ENCODE measurements around the gene CEP131. TPM values are rescaled to one million over a fixed set of nuclear protein-coding genes. Genes with fewer than 3 reads are reported as not detected.

Gene CEP131
- total RNA-seq, 4 donors from 2014 or later = 5.5 to 8.1 (median 6.0) TPM

- intact Hi-C loops (cut with DNase I) = no loop called here
- no peaks in the 10 kb centered on the region for H3K9me3 ChIP-seq
- peaks cover 0 to 25% (median 0%) of the 10 kb centered on the region in 3 donors for H3K36me3 ChIP-seq
- WGBS, 2 donors = 93% methylated on average over 3 of the region's 7 CpGs; no CpG with 5 or more reads in 1 of the 2 donors
- TF ChIP-seq POLR2A (IDR thresholded peaks at IDR 0.05) (no peak), CTCF (IDR thresholded peaks at IDR 0.05) (no peak)
- peaks cover 0 to 6% (median 0%) of the 10 kb centered on the region in 3 donors for H3K4me1 ChIP-seq
- no peak for DNase-seq
- peaks cover 0 to 17% (median 0%) of the 10 kb centered on the region in 4 donors for H3K27me3 ChIP-seq
- no peak overlapping the region for H3K4me3 ChIP-seq
- no peak overlapping the region for H3K27ac ChIP-seq
Observed at GRCh38 chr17:81189016-81189415, 33.7 kb downstream of the CEP131 start.

- DNase-seq = no peak
- H3K4me1 ChIP-seq = peaks cover 0 to 6% (median 0%) of the 10 kb centered on the region in 3 donors
- H3K9me3 ChIP-seq = no peaks in the 10 kb centered on the region
- H3K27ac ChIP-seq = no peak overlapping the region
- H3K36me3 ChIP-seq = peaks cover 0 to 25% (median 0%) of the 10 kb centered on the region in 3 donors
- intact Hi-C loops (cut with DNase I) = no loop called here
- no peak overlapping the region for H3K4me3 ChIP-seq
- 100% methylated on average over 3 of the region's 12 CpGs; no CpG with 5 or more reads in 1 of the 2 donors for WGBS, 2 donors
- H3K27me3 ChIP-seq = peaks cover 0 to 22% (median 0%) of the 10 kb centered on the region in 4 donors
- TF ChIP-seq POLR2A (IDR thresholded peaks at IDR 0.05) (no peak), CTCF (IDR thresholded peaks at IDR 0.05) (no peak)
Observed at GRCh38 chr17:81188491-81188840, 34.3 kb downstream of the CEP131 start.

GRCh38 chr17:81187586-81188490, 34.9 kb downstream of the CEP131 start:
- H3K27me3 ChIP-seq = peaks cover 0 to 28% (median 0%) of the 10 kb centered on the region in 4 donors
- no peak for DNase-seq
- peaks cover 0 to 25% (median 0%) of the 10 kb centered on the region in 3 donors for H3K36me3 ChIP-seq
- TF ChIP-seq POLR2A (IDR thresholded peaks at IDR 0.05) (no peak), CTCF (IDR thresholded peaks at IDR 0.05) (no peak)
- no peaks in the 10 kb centered on the region for H3K9me3 ChIP-seq
- WGBS, 2 donors = 90% methylated on average over 2 of the region's 26 CpGs; no CpG with 5 or more reads in 1 of the 2 donors
- intact Hi-C loops (cut with DNase I) = no loop called here
- no peak overlapping the region for H3K27ac ChIP-seq
- H3K4me1 ChIP-seq = peaks cover 0 to 5% (median 0%) of the 10 kb centered on the region in 3 donors
- H3K4me3 ChIP-seq = no peak overlapping the region

GRCh38 chr17:81187120-81187519, 35.6 kb downstream of the CEP131 start:
- no peaks in the 10 kb centered on the region for H3K9me3 ChIP-seq
- H3K27ac ChIP-seq = no peak overlapping the region
- no peaks in the 10 kb centered on the region for H3K4me1 ChIP-seq
- intact Hi-C loops (cut with DNase I) = no loop called here
- 79 to 87% methylated on average over 7 to 9 of the region's 11 CpGs for WGBS, 2 donors
- H3K4me3 ChIP-seq = no peak overlapping the region
- TF ChIP-seq POLR2A (IDR thresholded peaks at IDR 0.05) = no peak
- H3K36me3 ChIP-seq = peaks cover 0 to 25% (median 0%) of the 10 kb centered on the region in 3 donors
- no peak for DNase-seq
- H3K27me3 ChIP-seq = peaks cover 0 to 36% (median 0%) of the 10 kb centered on the region in 4 donors

- DNase-seq = no peak
Observed at GRCh38 chr17:81186203-81186602, 36.6 kb downstream of the CEP131 start.

More at GRCh38 chr17:81186203-81186602, 36.6 kb downstream of the CEP131 start:
- Histone ChIP-seq H3K4me3 (no peak overlapping the region), H3K27ac (no peak overlapping the region), H3K36me3 (peaks cover 0 to 21% (median 0%) of the 10 kb centered on the region in 3 donors), H3K4me1 (no peaks in the 10 kb centered on the region), H3K27me3 (peaks cover 0 to 45% (median 0%) of the 10 kb centered on the region in 4 donors), H3K9me3 (no peaks in the 10 kb centered on the region)
- 66% methylated on average over 5 of the region's 7 CpGs; no CpG with 5 or more reads in 1 of the 2 donors for WGBS, 2 donors
- intact Hi-C loops (cut with DNase I) = no loop called here
- TF ChIP-seq POLR2A (IDR thresholded peaks at IDR 0.05) (no peak), CTCF (IDR thresholded peaks at IDR 0.05) (no peak)
